T-helper 17 cell (primary cell): ENCODE measurements around the gene GPRIN2. TPM values are rescaled to one million over a fixed set of nuclear protein-coding genes. Genes with fewer than 3 reads are reported as not detected.
"Not testable (repeated sequence)": the region's sequence is repeated elsewhere in the genome, so short reads cannot be mapped to it uniquely, and the experiment has no call there.

Source experiments
- ATAC-seq: fragments of 150-1000 bp; cut with Tn5 transposase; 2 replicates; pipeline ENCODE4 v1.10.0; 2021; ENCODE audit warnings: mild to moderate bottlenecking, moderate library complexity
- DNase-seq, 3 donors: peaks; one replicate each; pipeline versions ENCODE4 v3.0.0 to v3.0.0-alpha.2; 2020 to 2021
- H3K9me3 ChIP-seq: one replicate; pipeline ENCODE4 v1.7.0; 2013; ENCODE audit warnings: low read length, mild to moderate bottlenecking; ENCODE audit not compliant: control insufficient read depth, poor library complexity, severe bottlenecking
- H3K27ac Mint-ChIP-seq: one replicate; pipeline ENCODE4 v1.8.0; 2022; ENCODE audit warnings: mild to moderate bottlenecking, moderate library complexity, mixed read lengths
- H3K27me3 Mint-ChIP-seq: one replicate; pipeline ENCODE4 v1.8.0; 2022; ENCODE audit warnings: mixed read lengths
- H3K36me3 Mint-ChIP-seq: one replicate; pipeline ENCODE4 v1.8.0; 2022; ENCODE audit warnings: low read depth, mixed read lengths
- H3K4me1 Mint-ChIP-seq: one replicate; pipeline ENCODE4 v1.8.0; 2022; ENCODE audit warnings: mild to moderate bottlenecking, mixed read lengths
- H3K4me3 Mint-ChIP-seq: one replicate; pipeline ENCODE4 v1.8.0; 2022; ENCODE audit warnings: mild to moderate bottlenecking, moderate library complexity, mixed read lengths
- total RNA-seq, 4 donors: library from RNA in 2 of 4; stranded (reverse) in 2 of 4; gene quantifications; one replicate each; pipeline ENCODE4 v1.2.3 and lab custom pipeline; 2022 to 2026

Gene GPRIN2
- total RNA-seq, 2 donors from 2014 or later: not detected

DNA sequence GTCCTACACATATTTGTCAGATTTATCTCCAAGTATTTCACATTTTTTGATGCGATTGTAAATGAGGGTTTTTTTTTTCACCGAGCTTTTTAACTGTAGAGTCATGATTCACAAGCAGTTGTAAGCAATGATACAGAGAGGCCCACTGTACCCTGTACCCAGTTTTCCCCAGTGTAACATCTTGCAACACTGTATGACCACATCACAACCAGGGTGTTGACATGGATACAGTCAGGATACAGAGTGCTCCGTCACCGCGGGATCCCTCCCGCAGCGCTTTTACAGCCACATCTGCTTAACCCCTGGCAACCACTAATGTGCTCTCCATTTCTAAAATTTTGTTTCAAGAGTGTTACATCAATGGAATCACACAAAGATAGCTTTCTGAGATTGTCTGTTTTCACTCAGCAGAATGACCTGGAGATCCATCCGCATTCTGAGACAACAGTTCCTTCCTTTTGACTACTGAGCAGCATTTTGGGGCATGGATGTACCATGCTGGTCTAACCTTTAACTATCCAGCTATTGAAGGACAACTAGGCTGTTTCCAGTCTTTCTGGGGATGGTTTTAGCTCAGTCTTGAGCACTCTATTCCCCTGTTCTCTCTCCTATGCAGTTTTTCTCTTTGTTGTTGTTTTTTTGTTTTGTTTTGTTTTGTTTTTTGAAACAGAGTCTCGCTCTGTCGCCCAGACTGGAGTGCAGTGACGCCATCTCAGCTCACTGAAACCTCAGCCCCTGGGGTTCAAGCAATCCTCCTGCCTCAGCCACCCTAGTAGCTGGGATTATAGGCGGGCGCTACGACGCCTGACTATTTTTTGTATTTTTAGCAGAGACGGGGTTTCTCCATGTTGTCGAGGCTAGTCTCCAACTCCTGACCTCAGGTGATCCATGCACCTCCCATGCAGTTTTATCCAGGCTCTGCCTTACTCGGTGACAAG lies 25.9 kb downstream of the GPRIN2 start:
- Mint-ChIP-seq H3K4me1 (no peaks in the 10 kb centered on the region), H3K4me3 (no peak overlapping the region), H3K36me3 (no peaks in the 10 kb centered on the region), H3K27ac (no peak overlapping the region), H3K27me3 (no peaks in the 10 kb centered on the region)
- ATAC-seq: no peak
- H3K9me3 ChIP-seq: no peaks in the 10 kb centered on the region
- peak in 1 of 3 donors; percentile 6 for DNase-seq

GRCh38 chr10:46529742-46530141 lies 26.7 kb downstream of the GPRIN2 start:
- not testable (repeated sequence) for H3K27ac Mint-ChIP-seq, ATAC-seq

DNA sequence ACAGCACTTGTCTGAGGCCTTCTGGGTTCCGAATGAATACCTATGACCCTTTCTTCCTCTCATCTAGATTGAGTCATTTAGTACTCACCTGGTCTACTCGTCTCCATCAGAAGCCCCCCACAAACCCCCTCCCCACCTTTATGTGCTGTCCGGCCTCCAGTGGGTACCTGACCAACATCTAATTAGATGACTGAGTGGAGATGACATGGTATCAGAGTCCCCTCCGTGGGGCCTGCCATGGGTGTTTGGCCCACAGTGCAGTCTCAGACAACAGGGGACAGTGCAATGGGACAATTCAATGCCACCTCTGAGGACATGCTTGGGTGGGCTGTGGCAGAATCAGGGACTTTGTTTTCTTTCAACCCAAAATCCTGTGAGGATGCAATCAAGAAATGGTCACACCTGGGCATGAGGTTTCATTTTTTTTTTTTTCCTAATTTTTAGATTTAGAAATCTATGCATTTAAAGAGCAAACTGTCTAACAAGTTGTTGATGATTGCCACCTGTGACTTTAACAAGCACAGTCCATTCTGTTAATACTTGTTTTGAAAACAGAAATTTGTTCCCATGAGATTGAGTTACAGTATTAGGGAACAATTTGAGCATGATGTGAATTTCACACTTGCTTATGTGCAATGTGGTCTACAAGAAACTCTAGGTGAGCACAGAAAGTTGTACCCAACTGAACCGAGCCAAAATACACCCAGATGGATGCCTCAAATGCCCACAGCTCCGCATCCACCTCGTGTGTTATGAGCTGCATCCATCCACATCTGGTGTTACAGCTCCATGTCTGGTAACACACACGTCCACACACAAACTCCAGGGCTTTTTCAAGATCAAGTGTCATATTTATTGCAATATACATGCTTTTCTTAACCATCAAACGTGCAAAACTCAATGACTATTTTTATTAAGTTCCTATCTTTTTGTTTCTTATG lies 27.5 kb downstream of the GPRIN2 start:
- no peak for ATAC-seq

More at GRCh38 chr10:46529742-46530141, 26.7 kb downstream of the GPRIN2 start:
- H3K4me1 Mint-ChIP-seq, H3K4me3 Mint-ChIP-seq, H3K9me3 ChIP-seq, H3K36me3 Mint-ChIP-seq, H3K27me3 Mint-ChIP-seq, DNase-seq: not testable (repeated sequence)

DNA sequence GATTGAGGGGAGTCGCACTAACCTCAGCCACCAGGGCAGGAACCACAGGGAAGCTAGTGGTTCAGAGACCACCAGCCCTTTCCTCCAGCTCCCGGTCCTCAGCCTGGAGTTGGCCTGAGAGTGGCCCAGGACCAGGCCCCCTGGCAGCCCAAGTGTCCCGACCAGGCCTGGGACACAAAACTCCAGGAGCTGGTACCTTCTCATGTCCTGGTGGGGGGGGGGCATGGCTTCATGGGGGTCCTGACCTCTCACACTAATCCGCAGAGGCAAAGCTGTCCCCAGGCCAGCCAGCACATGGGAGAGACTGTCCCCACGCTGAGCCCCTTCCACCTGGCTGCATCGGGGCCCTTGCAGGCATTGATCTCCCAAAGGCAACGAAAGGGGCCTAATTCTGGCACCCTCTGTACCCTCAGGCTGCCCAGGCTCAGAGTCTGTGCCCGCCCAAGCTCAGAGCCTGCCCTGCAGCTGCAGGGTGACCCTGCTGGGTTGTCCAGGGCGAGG lies 28.2 kb downstream of the GPRIN2 start:
- Mint-ChIP-seq H3K4me3 (no peak overlapping the region), H3K27me3 (no peaks in the 10 kb centered on the region), H3K27ac (no peak overlapping the region), H3K4me1 (no peaks in the 10 kb centered on the region), H3K36me3 (no peaks in the 10 kb centered on the region)
- H3K9me3 ChIP-seq: no peaks in the 10 kb centered on the region
- no peak for ATAC-seq
- DNase-seq: peak in 1 of 3 donors; percentile 10

More for the DNA sequence above, 27.5 kb downstream of the GPRIN2 start:
- H3K27me3 Mint-ChIP-seq: no peaks in the 10 kb centered on the region
- no peak overlapping the region for H3K4me3 Mint-ChIP-seq
- H3K27ac Mint-ChIP-seq: no peak overlapping the region
- peak in 1 of 3 donors; percentile 6 for DNase-seq
- no peaks in the 10 kb centered on the region for H3K9me3 ChIP-seq
- H3K4me1 Mint-ChIP-seq: no peaks in the 10 kb centered on the region
- no peaks in the 10 kb centered on the region for H3K36me3 Mint-ChIP-seq

DNA sequence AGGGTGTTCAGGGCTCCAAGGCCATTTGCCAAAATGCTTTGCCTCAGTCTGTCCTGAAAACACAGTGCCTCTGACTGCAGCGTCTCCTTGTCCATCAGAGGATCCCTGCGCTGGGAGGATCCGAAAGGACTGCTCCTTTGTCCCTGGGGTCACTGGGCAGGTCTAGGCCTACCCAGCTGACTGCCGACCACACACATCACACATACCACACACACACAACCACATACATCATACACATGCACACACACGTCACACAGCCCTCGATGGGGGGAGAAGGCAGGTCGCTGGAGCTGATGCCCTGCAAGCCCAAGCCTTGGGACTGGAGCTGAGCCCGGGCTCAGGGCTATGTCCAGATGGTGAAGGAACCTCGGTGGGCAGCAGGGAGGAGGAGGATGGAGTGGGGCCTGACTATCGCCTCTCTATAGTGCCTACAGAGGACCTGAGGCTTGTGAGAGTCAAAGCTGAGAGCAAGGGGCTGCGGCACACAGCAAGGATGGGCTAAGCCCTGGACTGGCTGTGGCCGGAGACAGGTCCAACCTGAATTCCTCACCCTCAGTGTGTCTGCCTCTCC lies 29.1 kb downstream of the GPRIN2 start:
- H3K9me3 ChIP-seq: no peaks in the 10 kb centered on the region
- Mint-ChIP-seq H3K4me1 (no peaks in the 10 kb centered on the region), H3K4me3 (no peak overlapping the region), H3K27me3 (no peaks in the 10 kb centered on the region), H3K27ac (no peak overlapping the region), H3K36me3 (no peaks in the 10 kb centered on the region)
- ATAC-seq (no peak), DNase-seq (peak in 1 of 3 donors; percentile 10)

DNA sequence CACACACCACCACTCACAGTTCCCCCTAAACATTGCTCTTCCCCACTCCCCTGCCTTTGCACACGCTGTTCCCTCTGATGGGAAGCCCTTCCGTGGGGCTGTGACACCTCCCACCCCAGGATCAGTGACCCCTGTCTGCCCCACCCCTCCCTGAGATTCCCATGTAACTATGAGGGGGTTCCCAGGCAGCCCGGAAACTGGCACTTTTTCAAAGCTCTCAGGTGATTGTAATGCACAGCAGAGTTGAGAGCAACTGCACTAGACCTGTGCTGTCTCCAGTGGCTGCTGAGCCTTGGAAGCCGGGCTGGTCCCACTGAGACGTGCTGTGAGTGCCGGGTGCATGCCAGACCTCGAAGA lies 29.8 kb downstream of the GPRIN2 start:
- no peaks in the 10 kb centered on the region for H3K36me3 Mint-ChIP-seq
- no peaks in the 10 kb centered on the region for H3K27me3 Mint-ChIP-seq
- no peak for ATAC-seq
- no peak overlapping the region for H3K27ac Mint-ChIP-seq
- no peak overlapping the region for H3K4me3 Mint-ChIP-seq
- no peaks in the 10 kb centered on the region for H3K9me3 ChIP-seq
- DNase-seq: peak in 1 of 3 donors; percentile 8
- no peaks in the 10 kb centered on the region for H3K4me1 Mint-ChIP-seq

DNA sequence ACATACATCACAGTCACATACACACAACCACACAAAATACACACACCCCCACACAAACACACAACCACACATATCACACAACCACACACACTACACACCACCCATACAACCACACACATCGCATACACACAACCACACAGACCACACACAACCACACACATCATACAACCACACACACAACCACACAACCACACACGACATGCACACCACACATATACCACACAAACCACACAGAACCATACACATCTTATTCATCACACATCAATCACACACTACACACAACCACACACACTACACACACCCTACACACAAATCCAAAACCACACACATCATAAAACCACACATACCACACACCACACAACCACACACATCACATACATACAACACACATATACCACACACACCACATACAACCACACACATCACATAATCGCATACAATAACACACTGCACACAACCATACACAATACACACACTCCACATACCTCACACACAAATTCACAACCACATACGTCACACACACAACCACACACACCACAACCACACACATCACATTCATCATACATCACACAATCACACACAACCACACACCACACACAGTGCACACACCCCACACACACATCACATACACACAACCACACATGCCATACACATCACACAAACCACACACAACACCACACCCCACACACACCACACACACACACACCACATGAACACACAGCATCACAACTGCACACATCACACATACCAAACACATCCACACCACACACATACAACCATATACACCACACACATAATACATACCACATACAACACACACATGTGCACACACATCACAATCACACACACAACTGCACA lies 30.4 kb downstream of the GPRIN2 start:
- no peaks in the 10 kb centered on the region for H3K9me3 ChIP-seq
- Mint-ChIP-seq H3K4me3 (no peak overlapping the region), H3K4me1 (no peaks in the 10 kb centered on the region), H3K27ac (no peak overlapping the region), H3K36me3 (no peaks in the 10 kb centered on the region), H3K27me3 (no peaks in the 10 kb centered on the region)
- no peak for DNase-seq
- no peak for ATAC-seq

DNA sequence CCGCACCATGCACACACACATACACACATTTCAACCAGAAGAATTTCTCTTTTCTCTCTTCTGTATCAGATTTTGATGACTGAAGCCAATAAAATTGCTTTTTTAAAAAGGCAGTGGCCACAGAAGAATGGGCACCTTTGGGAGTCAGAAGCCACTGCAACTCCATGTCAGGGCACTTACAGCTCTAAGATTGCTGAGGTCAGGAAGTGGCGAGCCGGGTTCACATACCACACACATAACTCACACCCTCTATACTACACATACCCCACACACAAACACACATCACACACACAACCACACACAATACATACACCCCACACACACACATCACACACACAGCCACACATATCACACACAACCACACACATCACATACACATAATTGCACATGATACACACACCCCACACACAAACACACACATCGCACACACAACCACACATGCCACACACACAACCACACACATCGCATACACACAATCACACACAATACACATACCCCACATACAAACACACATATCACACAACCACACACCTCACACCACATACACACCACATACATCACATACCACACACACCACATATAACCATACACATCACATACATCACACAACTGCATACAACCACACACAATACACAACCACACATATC lies 31.2 kb downstream of the GPRIN2 start:
- H3K36me3 Mint-ChIP-seq: no peaks in the 10 kb centered on the region
- H3K27ac Mint-ChIP-seq: no peak overlapping the region
- H3K4me1 Mint-ChIP-seq: no peaks in the 10 kb centered on the region
- H3K4me3 Mint-ChIP-seq: no peak overlapping the region
- DNase-seq: no peak
- no peaks in the 10 kb centered on the region for H3K9me3 ChIP-seq
- ATAC-seq: no peak
- H3K27me3 Mint-ChIP-seq: no peaks in the 10 kb centered on the region

DNA sequence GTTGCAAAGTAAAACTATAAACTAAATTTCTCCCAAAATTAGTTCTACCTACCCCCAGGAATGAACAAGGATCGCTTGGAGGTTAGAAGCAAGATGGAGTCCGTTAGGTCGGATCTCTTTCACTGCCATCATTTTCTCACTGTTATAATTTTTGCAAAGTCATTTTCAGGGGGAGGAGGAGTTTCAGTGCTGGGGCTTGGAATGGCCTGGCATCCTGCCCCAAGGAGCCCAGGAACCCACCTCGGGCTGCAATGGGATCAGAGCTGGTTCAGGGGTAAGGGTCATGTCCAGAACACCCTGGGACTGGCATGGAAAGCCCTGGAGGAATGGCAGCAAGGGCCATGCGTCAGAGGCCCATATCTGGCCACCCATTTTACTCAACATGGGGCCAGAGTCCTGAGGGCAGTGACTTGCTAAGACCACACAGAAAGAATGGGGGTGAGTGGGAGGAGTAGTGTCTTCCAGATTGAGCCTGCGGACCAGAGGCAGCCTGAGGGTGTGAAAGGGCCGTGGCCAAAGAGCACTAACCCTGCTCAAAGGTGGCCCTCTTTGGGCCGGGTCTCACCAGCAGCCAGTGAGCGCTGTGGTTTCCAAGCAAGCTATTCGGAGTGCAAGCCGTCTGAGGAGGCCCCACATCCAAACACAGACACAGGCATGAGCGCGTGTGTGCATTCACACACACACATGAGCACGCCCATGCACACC lies 31.8 kb downstream of the GPRIN2 start:
- ATAC-seq (no peak), DNase-seq (peak in 1 of 3 donors; percentile 8)
- no peaks in the 10 kb centered on the region for H3K9me3 ChIP-seq
- Mint-ChIP-seq H3K4me3 (no peak overlapping the region), H3K36me3 (no peaks in the 10 kb centered on the region), H3K4me1 (no peaks in the 10 kb centered on the region), H3K27ac (no peak overlapping the region), H3K27me3 (no peaks in the 10 kb centered on the region)

DNA sequence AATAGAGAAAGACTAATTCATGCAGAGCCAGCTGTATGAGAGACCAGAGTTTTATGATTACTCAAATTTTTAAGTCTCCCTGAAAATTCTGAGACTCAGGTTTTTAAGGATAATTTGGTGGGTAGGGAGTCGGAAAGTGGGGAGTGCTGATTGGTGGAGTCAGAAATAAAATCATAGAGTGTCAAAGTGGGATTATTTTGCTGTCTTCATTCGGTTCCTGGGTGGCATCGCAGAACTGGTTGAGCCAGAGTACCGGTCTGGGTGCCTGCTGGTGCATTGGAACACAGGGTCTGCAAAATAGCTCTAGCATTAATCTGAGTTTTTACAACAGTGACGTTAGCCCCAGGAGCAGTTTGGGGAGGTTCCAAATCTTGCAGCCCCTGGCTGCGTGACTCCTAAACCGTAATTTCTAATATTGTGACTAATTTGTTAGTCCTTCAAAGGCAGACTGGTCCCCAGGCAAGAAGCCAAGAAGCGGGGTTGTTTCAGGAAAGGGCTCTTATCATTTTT lies 32.4 kb downstream of the GPRIN2 start:
- no peak for ATAC-seq
- H3K27me3 Mint-ChIP-seq: no peaks in the 10 kb centered on the region
- no peak overlapping the region for H3K27ac Mint-ChIP-seq
- H3K9me3 ChIP-seq: no peaks in the 10 kb centered on the region
- H3K4me1 Mint-ChIP-seq: no peaks in the 10 kb centered on the region
- no peak overlapping the region for H3K4me3 Mint-ChIP-seq
- H3K36me3 Mint-ChIP-seq: no peaks in the 10 kb centered on the region
- no peak for DNase-seq

GRCh38 chr10:46523119-46523961 lies 33.1 kb downstream of the GPRIN2 start:
- H3K27ac Mint-ChIP-seq: no peak overlapping the region
- H3K4me1 Mint-ChIP-seq: no peaks in the 10 kb centered on the region
- H3K36me3 Mint-ChIP-seq: no peaks in the 10 kb centered on the region
- no peaks in the 10 kb centered on the region for H3K9me3 ChIP-seq
- no peak overlapping the region for H3K4me3 Mint-ChIP-seq
- no peak for ATAC-seq
- no peaks in the 10 kb centered on the region for H3K27me3 Mint-ChIP-seq
- DNase-seq: no peak
